Nephron (organoid): ENCODE measurements around the gene KIF21A.

Source experiments
- H3K27ac Mint-ChIP-seq, 3 experiments: 2 replicates each; pipeline ENCODE4 v1.8.0; 2020; ENCODE audit warnings: mixed read lengths in 3 of 3, mild to moderate bottlenecking in 2 of 3, moderate library complexity in 1 of 3
- H3K27me3 Mint-ChIP-seq: 2 replicates; pipeline ENCODE4 v1.8.0; 2021; ENCODE audit warnings: low read depth, mild to moderate bottlenecking, moderate library complexity, mixed read lengths
- H3K36me3 Mint-ChIP-seq: 2 replicates; pipeline ENCODE4 v1.8.0; 2020; ENCODE audit warnings: low read depth, mixed read lengths
- H3K4me1 Mint-ChIP-seq: 2 replicates; pipeline ENCODE4 v1.8.0; 2020; ENCODE audit warnings: mixed read lengths
- H3K4me3 Mint-ChIP-seq, 3 experiments: 2 replicates each; pipeline ENCODE4 v1.8.0; 2020; ENCODE audit warnings: mild to moderate bottlenecking in 3 of 3, mixed read lengths in 3 of 3, moderate library complexity in 2 of 3
- H3K9me3 Mint-ChIP-seq: 2 replicates; pipeline ENCODE4 v1.8.0; 2020; ENCODE audit warnings: mixed read lengths
- CTCF ChIP-seq, 3 experiments: fragments of 200-600 bp; sonication (generic); IDR thresholded peaks; one replicate each; pipeline ENCODE4 v1.5.0; 2021; ENCODE audit warnings: antibody characterized with exemption in 3 of 3; ENCODE audit not compliant: unreplicated experiment in 3 of 3

Gene KIF21A

GRCh38 chr12:39393179-39393578, 49.7 kb downstream of the KIF21A start:
- H3K4me1 Mint-ChIP-seq = no peaks in the 10 kb centered on the region
- H3K4me3 Mint-ChIP-seq = no peak overlapping the region
- no peak overlapping the region for H3K27ac Mint-ChIP-seq
- H3K27me3 Mint-ChIP-seq = peaks cover 4% of the 10 kb centered on the region
- H3K36me3 Mint-ChIP-seq = no peaks in the 10 kb centered on the region
- H3K9me3 Mint-ChIP-seq = no peaks in the 10 kb centered on the region
- no peak for TF ChIP-seq CTCF (IDR thresholded peaks at IDR 0.05; ENCODE audit: unreplicated experiment in 3 of 3)

- H3K36me3 Mint-ChIP-seq = no peaks in the 10 kb centered on the region
- TF ChIP-seq CTCF (IDR thresholded peaks at IDR 0.05; ENCODE audit: unreplicated experiment in 3 of 3) = no peak
- H3K27me3 Mint-ChIP-seq = peaks cover 4% of the 10 kb centered on the region
- peaks cover under 1% of the 10 kb centered on the region for H3K4me1 Mint-ChIP-seq
- H3K4me3 Mint-ChIP-seq = no peak overlapping the region
- H3K9me3 Mint-ChIP-seq = no peaks in the 10 kb centered on the region
- no peak overlapping the region for H3K27ac Mint-ChIP-seq
Observed at GRCh38 chr12:39392154-39392925, 50.6 kb downstream of the KIF21A start.

- no peaks in the 10 kb centered on the region for H3K9me3 Mint-ChIP-seq
- H3K27ac Mint-ChIP-seq = no peak overlapping the region
- peaks cover 1% of the 10 kb centered on the region for H3K27me3 Mint-ChIP-seq
- no peaks in the 10 kb centered on the region for H3K36me3 Mint-ChIP-seq
- H3K4me3 Mint-ChIP-seq = no peak overlapping the region
- H3K4me1 Mint-ChIP-seq = peaks cover 6% of the 10 kb centered on the region
- TF ChIP-seq CTCF (IDR thresholded peaks at IDR 0.05; ENCODE audit: unreplicated experiment in 3 of 3) = no peak
Observed at GRCh38 chr12:39390752-39391151, 52.2 kb downstream of the KIF21A start.

- H3K4me3 Mint-ChIP-seq = no peak overlapping the region
- no peaks in the 10 kb centered on the region for H3K9me3 Mint-ChIP-seq
- H3K4me1 Mint-ChIP-seq = peaks cover 6% of the 10 kb centered on the region
- no peak overlapping the region for H3K27ac Mint-ChIP-seq
- no peak for TF ChIP-seq CTCF (IDR thresholded peaks at IDR 0.05; ENCODE audit: unreplicated experiment in 3 of 3)
- H3K27me3 Mint-ChIP-seq = no peaks in the 10 kb centered on the region
- H3K36me3 Mint-ChIP-seq = no peaks in the 10 kb centered on the region
Observed at GRCh38 chr12:39389399-39390150, 53.3 kb downstream of the KIF21A start.

- H3K4me3 Mint-ChIP-seq = no peak overlapping the region
- no peak overlapping the region for H3K27ac Mint-ChIP-seq
- H3K27me3 Mint-ChIP-seq = no peaks in the 10 kb centered on the region
- H3K36me3 Mint-ChIP-seq = no peaks in the 10 kb centered on the region
- no peaks in the 10 kb centered on the region for H3K9me3 Mint-ChIP-seq
- TF ChIP-seq CTCF (IDR thresholded peaks at IDR 0.05; ENCODE audit: unreplicated experiment in 3 of 3) = no peak
- peaks cover 6% of the 10 kb centered on the region for H3K4me1 Mint-ChIP-seq
Observed at GRCh38 chr12:39386335-39386734, 56.6 kb downstream of the KIF21A start.
